Astrocyte of the spinal cord (primary cell): Measurements from ENCODE around the gene TXNRD1.

Source experiments
- DNase-seq: peaks from one replicate; pipeline ENCODE4 v3.0.0; 2011; ENCODE audit warnings: low read depth, low spot score
- H3K4me3 ChIP-seq: 2 replicates; pipeline ENCODE4 v1.5.1; 2011; ENCODE audit warnings: low read depth, mild to moderate bottlenecking, low read length, moderate library complexity
- CTCF ChIP-seq: IDR thresholded peaks from 2 replicates; pipeline ENCODE4 v1.5.1; 2012; ENCODE audit warnings: low read depth, mild to moderate bottlenecking, low read length, inconsistent platforms
- in situ Hi-C: cut with HindIII; loops from 2 replicates; pipeline ENCODE4 v1.10.0; 2017; ENCODE audit warnings: low sequenced_read_pairs

Gene TXNRD1

DNA sequence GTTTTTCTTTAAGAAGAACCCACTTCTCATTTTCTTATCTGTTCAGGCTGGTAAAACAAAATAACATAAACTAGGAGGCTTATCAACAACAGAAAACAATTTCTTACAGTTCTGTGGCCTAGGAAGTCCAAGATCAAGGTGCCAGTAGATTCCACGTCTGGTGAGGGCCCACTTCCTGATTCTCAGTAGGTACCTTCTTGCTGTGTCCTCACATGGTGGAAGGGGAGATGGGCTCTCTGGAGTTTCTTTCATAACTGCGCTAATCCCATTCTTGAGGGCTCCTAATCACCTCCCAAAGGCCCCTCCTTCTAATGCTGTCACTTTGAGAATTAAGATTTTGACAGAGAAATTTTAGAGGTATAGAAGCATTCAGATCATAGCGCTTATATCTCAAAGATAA, 33.4 kb downstream of the TXNRD1 start:
- in situ Hi-C loops = no loop called here
- DNase-seq = no peak
- no peak overlapping the region for H3K4me3 ChIP-seq
- no peak for TF ChIP-seq CTCF

DNA sequence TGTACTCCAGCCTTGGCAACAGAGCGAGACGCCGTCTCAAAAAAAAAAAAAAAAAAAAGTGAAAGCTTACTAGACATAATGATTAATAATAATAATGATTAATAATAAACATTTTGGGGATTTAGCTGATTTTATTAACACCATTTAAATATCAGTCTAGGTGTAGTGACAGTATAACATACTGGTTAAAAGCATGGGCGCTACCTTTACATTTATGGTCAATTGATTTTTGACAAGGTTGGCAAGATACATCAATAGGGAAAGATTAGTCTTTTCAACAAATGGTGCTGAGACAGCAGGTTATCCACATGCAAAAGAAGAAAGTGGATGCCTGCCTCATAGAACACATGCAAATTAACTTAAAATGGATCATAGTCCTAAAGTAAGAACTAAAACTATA, 34.3 kb downstream of the TXNRD1 start:
- H3K4me3 ChIP-seq = no peak overlapping the region
- DNase-seq = no peak
- no peak for TF ChIP-seq CTCF
- in situ Hi-C loops = no loop called here

- in situ Hi-C loops = no loop called here
- no peak for DNase-seq
- no peak for TF ChIP-seq CTCF
- H3K4me3 ChIP-seq = no peak overlapping the region
Measured at GRCh38 chr12:104250366-104251125, 35.0 kb downstream of the TXNRD1 start.

DNA sequence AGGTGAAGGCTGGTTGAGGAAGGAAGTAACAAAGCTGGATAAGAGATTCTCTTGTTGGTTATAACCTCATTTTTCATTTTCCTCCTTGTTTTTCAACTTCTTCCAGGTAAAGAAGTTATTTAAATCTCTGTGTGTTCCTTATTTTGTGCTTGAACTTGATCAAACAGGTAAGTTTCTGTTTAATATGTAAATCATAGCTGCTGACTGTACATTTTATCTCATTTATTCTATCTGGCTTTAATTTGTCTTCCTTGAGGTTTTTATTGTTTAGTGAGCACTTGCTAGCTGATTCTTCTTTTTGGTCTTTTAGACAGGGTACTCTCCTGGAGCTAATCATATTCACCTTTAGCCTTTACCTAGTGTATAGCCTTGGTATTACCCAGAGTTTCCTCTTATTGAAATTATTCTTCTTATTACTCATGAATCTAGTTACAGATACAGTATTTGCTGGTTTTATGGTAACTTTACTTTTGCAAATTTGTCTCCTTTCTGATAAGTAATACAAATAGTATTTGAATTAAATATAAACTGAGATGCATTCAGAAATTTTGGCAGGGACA, 42.4 kb downstream of the TXNRD1 start:
- H3K4me3 ChIP-seq = no peak overlapping the region
- TF ChIP-seq CTCF = no peak
- in situ Hi-C loops = no loop called here
- no peak for DNase-seq

DNA sequence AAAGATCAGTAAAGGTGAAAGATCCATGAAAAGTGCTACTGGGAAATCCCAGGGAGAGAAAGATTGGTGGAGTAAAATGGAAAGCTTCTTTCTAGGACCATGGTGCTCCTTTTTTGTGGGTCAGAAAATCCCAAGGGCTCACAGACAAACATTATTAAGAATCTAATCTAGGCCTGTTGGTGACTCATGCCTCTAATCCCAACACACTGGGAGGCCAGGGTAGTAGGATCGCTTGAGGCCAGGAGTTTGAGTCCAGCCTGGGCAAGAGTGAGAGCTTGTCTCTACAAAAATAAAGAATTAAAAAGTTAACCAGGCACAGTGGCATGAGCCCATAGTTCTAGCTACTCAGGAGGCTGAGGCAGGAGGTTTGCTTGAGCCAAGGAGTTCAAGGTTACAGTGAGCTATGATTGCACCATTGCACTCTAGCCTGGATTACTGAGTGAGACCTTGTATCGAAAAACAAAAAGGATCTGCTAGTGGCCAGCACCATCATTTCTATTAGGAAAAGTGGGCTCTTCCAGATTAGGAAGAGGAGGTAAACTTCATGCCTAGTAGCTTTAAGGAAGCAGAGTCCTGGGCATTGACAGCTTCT, 43.0 kb downstream of the TXNRD1 start:
- H3K4me3 ChIP-seq = no peak overlapping the region
- DNase-seq = no peak
- no peak for TF ChIP-seq CTCF
- in situ Hi-C loops = no loop called here

GRCh38 chr12:104263026-104263425, 47.4 kb downstream of the TXNRD1 start:
- DNase-seq = no peak
- in situ Hi-C loops = no loop called here
- H3K4me3 ChIP-seq = no peak overlapping the region
- no peak for TF ChIP-seq CTCF
